Left ventricle myocardium inferior (tissue), 1 donor: Measurements from ENCODE around the gene SESTD1. TPM values are rescaled to one million over a fixed set of nuclear protein-coding genes. Genes with fewer than 3 reads are reported as not detected.
"Not testable (repeated sequence)": the region's sequence is repeated elsewhere in the genome, so short reads cannot be mapped to it uniquely, and the experiment has no call there.

Source experiments
- DNase-seq: peaks from one replicate; pipeline ENCODE4 v3.0.0-alpha.2; 2020
- H3K27ac ChIP-seq: fragments of 200-600 bp; replicated peaks from 2 replicates; pipeline ENCODE4 v1.8.0; 2021
- H3K27me3 ChIP-seq: fragments of 200-600 bp; 2 replicates; pipeline ENCODE4 v1.8.0; 2021; ENCODE audit warnings: low read depth
- H3K36me3 ChIP-seq: fragments of 200-600 bp; 2 replicates; pipeline ENCODE4 v1.8.0; 2021
- H3K4me1 ChIP-seq: fragments of 200-600 bp; 2 replicates; pipeline ENCODE4 v1.8.0; 2021
- H3K4me3 ChIP-seq: fragments of 200-600 bp; 2 replicates; pipeline ENCODE4 v1.8.0; 2021; ENCODE audit warnings: mild to moderate bottlenecking, moderate library complexity
- H3K9me3 ChIP-seq: fragments of 200-600 bp; replicated peaks from 2 replicates; pipeline ENCODE4 v1.8.0; 2021
- intact Hi-C: fragments of 100-400 bp; cut with micrococcal nuclease; formaldehyde crosslinking; loops from one replicate; pipeline ENCODE4 v1.11.0; 2022
- total RNA-seq: library from RNA; stranded (reverse); fragmentation: NEBNext Ultra II Directional; extraction: Animal tissue kit (Norgen Biotek cat#: 25700); gene quantifications from one replicate; pipeline ENCODE4 v1.2.1, GENCODE V29; 2021
- TF ChIP-seq, protein P1 (sequence below): fragments of 200-600 bp; IDR thresholded peaks from 2 replicates; pipeline ENCODE4 v1.8.0; 2021; ENCODE audit warnings: antibody characterized with exemption, mild to moderate bottlenecking, borderline replicate concordance
- donor health status: DM: no; HTN: yes; CAD: no; lungs with severe emphysema.

SESTD1 gene
- total RNA-seq, 1 donor from 2014 or later = 33.7 TPM

DNA sequence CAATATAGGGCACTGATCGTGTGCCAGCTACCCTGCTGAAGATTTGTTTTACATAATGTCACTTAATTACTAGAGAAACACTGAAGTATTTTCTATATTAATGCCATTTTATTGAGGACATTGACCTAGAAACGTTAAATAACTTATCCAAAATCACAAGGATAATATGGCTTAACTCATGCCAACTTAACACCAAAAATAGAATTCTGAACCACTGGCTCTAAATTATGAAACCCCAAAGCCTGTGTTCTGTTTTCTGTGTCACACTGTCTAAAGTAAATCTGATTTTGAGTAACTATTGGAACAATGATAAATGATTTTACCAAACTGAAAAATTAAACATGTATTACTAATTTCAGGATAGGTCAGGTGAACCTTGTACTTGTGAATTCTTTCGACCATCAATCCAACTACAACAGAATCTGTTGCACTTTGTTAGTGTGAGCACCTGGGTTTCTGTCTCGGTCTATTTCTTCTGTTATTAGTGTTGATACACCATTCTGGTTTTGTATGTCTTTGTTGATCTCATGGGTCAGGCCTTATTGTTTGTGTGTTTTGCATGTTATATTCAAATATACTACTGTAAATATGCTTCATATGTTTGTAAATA, 166.4 kb downstream of the SESTD1 start:
- TF ChIP-seq, protein P1, sequence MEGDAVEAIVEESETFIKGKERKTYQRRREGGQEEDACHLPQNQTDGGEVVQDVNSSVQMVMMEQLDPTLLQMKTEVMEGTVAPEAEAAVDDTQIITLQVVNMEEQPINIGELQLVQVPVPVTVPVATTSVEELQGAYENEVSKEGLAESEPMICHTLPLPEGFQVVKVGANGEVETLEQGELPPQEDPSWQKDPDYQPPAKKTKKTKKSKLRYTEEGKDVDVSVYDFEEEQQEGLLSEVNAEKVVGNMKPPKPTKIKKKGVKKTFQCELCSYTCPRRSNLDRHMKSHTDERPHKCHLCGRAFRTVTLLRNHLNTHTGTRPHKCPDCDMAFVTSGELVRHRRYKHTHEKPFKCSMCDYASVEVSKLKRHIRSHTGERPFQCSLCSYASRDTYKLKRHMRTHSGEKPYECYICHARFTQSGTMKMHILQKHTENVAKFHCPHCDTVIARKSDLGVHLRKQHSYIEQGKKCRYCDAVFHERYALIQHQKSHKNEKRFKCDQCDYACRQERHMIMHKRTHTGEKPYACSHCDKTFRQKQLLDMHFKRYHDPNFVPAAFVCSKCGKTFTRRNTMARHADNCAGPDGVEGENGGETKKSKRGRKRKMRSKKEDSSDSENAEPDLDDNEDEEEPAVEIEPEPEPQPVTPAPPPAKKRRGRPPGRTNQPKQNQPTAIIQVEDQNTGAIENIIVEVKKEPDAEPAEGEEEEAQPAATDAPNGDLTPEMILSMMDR = no peak
- intact Hi-C loops = no loop called here
- H3K27me3 ChIP-seq = no peaks in the 10 kb centered on the region
- H3K36me3 ChIP-seq = no peaks in the 10 kb centered on the region
- no peak for DNase-seq
- no peaks in the 10 kb centered on the region for H3K4me1 ChIP-seq
- H3K27ac ChIP-seq = no peak overlapping the region
- peaks cover 3% of the 10 kb centered on the region for H3K9me3 ChIP-seq
- H3K4me3 ChIP-seq = no peak overlapping the region

DNA sequence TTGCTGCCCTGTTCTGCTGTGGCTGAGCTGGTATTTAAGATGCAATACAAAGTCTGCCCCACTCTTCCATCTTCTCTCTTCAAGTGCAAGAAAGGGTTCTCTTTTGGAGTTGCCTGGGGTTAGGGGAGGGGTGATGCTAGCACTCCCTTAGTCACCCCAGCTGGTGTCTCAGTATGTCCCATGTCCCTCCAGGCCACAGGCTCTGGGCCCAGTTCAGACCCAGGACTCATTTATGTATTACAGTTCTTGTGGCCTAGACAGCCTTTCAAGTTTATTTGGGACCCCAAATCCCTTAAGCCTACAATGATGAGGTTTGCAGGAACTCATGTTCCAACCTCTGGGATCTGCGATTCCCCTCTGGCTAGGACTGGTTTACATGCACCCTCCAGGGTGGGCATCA, 167.5 kb downstream of the SESTD1 start:
- Histone ChIP-seq H3K27me3 (no peaks in the 10 kb centered on the region), H3K4me3 (no peak overlapping the region), H3K4me1 (no peaks in the 10 kb centered on the region), H3K9me3 (peaks cover 9% of the 10 kb centered on the region), H3K27ac (no peak overlapping the region), H3K36me3 (no peaks in the 10 kb centered on the region)
- TF ChIP-seq, protein P1 = no peak
- intact Hi-C loops = no loop called here
- no peak for DNase-seq

DNA sequence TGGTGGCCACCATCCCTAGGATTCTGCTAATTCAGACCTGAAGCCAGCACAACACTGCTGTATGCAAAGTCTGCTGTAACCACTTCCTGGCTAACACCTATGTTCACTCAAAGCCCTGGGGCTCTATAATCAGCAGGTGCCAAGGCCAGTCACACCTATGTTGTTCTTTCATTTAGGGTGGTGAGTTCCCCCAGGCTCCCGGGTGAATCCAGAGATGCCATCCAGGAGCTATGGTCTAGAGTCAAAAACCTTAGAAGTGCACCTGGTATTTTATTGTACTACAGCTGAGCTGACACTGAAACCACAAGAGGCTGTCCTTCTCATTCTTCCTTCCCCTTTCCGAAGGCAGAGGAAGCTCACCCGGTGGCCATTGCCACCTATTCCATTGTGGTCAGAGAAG, 168.5 kb downstream of the SESTD1 start:
- no peaks in the 10 kb centered on the region for H3K27me3 ChIP-seq
- H3K27ac ChIP-seq = no peak overlapping the region
- no peaks in the 10 kb centered on the region for H3K4me1 ChIP-seq
- intact Hi-C loops = no loop called here
- H3K36me3 ChIP-seq = no peaks in the 10 kb centered on the region
- DNase-seq = no peak
- H3K9me3 ChIP-seq = peaks cover 9% of the 10 kb centered on the region
- H3K4me3 ChIP-seq = no peak overlapping the region
- TF ChIP-seq, protein P1 = no peak

DNA sequence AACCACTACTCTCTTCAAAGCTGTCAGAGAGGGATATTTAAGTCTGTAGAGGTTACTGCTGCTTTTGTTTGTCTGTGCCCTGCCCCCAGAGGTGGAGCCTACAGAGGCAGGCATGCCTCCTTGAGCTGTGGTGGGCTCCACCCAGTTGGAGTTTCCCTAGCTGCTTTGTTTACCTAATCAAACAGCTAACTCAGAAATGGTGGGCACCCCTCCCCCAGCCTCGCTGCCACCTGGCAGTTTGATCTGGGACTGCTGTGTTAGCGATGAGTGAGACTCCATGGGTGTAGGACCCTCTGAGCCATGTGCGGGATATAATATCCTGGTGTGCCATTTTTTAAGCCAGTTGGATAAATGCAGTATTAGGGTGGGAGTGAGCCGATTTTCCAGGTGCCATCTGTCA, 171.7 kb downstream of the SESTD1 start:
- H3K4me3 ChIP-seq, DNase-seq: not testable (repeated sequence)
- peaks cover 13% of the 10 kb centered on the region for H3K9me3 ChIP-seq

DNA sequence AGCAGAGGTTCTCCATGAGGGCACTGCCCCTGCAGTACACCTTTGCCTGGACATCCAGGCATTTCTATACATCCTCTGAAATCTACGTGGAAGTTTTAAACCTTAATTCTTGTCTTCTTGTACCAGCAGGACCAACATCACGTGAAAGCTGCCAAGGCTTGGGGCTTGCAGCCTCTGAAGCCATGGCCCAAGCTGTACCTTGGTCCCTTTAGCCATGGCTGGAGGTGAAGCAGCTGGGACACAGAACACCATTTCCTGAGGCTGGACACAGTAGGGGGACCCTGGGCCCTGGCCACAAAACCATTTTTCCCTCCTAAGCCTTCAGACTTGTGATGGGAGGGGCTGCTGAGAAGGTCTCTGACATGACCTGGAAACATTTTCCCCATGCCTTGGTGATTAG, 181.9 kb downstream of the SESTD1 start:
- Histone ChIP-seq H3K27me3 (no peaks in the 10 kb centered on the region), H3K9me3 (peaks cover 25% of the 10 kb centered on the region), H3K36me3 (no peaks in the 10 kb centered on the region), H3K4me3 (no peak overlapping the region), H3K4me1 (peaks cover 10% of the 10 kb centered on the region), H3K27ac (no peak overlapping the region)
- intact Hi-C loops = no loop called here
- TF ChIP-seq, protein P1 = no peak
- no peak for DNase-seq

More for the DNA sequence above, 171.7 kb downstream of the SESTD1 start:
- H3K27me3 ChIP-seq, H3K27ac ChIP-seq, H3K36me3 ChIP-seq, intact Hi-C loops, H3K4me1 ChIP-seq: not testable (repeated sequence)

DNA sequence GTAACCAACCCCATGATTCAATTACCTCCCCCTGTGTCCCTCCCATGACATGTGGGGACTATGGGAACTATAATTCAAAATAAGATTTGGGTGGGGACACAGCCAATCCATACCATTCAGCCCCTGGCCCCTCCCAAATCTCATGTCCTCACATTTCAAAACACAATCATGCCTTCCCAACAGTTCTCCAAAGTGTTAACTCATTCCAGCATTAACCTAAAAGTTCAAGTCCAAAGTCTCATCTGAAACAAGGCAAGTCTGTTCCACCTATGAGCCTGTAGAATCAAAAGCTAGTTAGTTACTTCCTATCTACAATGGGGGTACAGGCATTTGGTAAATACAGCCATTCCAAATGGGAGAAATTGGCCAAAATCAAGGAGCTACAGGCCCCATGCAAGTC, 182.7 kb downstream of the SESTD1 start:
- H3K27me3 ChIP-seq = no peaks in the 10 kb centered on the region
- no peak for DNase-seq
- H3K4me1 ChIP-seq = peaks cover 10% of the 10 kb centered on the region
- peaks cover 32% of the 10 kb centered on the region for H3K9me3 ChIP-seq
- no peaks in the 10 kb centered on the region for H3K36me3 ChIP-seq
- TF ChIP-seq, protein P1 = no peak
- H3K27ac ChIP-seq = no peak overlapping the region
- intact Hi-C loops = no loop called here
- no peak overlapping the region for H3K4me3 ChIP-seq
